Measurements from ENCODE around the gene TBC1D16.
A peak's percentile ranks its signal among the peaks of the same experiment; 100 is the strongest.

TBC1D16 gene

DNA sequence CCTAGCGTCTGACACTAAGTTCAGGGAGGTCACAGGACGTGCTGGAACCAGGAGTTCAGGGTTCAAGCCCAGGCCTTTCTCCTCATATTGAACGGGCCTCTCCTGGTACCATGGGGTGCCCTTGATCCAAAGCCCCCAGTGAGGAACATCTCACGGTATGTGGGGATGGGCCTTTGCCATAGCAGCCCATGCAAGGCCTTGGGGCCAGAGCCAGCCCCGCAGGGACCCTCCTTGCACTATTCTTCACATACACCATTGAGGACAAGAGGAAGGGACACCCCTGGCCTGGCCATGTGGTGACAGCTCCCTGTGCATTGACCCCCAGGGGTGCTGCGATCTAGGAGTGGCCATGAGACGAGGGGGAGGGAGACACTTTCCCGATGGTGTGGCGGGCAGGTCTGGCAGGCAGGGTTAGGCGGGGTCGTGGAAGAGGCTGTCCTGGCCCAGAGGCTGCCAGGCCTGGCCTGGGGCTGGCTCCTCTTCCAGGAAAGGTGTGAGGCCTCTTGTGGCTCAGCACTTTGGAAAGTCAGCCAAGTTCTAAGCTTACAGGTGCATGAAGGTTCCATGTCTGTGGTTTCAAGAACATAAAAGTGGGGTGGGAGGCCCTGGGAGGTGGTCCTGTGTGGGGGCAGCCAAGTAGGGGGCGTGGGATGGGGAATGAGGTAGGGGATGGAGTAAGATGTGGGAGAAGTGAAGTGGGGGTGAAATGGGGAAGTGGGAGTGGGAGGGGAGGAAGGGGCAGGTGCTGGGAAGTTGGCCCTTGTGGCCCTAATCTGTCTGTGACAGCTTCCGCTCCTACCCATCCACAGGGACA is 107.8 kb downstream of the TBC1D16 start:
- DNase-seq (ENCODE audit: low spot score) = no peak

DNA sequence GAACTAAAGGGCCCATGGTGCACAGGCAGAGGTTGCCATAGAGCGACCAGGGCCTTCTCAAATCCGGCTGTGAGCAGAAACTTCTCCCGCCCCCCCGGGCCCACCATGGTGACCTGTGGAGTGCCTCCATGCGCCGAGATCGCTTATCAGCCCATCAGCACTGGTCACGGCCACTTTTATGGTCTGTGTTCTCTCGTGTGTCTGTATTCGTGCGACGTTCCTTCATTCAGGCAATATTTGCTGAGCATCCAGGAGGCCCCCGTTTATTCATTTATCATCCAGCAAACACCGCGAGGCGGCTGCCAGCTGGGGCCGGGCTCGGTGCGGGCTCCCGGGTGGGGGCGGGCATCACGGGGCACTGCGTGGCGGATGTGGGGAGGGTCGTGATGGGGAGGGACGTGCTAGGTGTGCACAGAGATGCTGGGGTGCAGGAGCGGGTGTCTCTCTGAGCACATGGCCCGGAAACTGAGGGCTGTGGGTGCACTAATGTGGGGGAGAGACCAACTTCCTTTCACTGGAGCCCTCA is 108.5 kb downstream of the TBC1D16 start:
- no peak for DNase-seq (ENCODE audit: low spot score)

- DNase-seq (ENCODE audit: low spot score) = no peak
These were observed 109.0 kb downstream of the TBC1D16 start for GRCh38 chr17:79926605-79927135.

DNA sequence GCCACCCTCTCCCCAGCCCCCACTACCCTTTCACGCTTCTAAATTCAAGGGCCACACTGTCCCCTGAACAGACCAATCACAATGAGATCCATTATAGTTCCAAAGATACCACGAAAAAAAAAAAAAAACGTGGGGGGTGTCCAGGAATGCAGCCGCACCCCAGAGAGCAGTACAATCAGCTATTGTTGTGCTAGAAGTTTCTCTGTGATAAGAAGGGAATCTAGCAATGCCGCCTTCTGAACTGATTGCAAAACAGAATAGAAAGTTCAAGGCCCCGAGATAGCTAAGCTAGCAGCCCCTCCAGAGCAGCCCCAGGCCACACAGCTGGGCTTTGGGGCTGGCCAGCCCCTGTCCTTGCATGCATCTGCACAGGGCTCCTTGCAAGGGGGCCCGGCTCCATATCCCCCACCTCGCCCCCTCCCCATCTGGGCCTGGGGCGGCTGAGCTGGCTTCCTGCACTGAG is 109.5 kb downstream of the TBC1D16 start:
- DNase-seq (ENCODE audit: low spot score) = no peak

DNA sequence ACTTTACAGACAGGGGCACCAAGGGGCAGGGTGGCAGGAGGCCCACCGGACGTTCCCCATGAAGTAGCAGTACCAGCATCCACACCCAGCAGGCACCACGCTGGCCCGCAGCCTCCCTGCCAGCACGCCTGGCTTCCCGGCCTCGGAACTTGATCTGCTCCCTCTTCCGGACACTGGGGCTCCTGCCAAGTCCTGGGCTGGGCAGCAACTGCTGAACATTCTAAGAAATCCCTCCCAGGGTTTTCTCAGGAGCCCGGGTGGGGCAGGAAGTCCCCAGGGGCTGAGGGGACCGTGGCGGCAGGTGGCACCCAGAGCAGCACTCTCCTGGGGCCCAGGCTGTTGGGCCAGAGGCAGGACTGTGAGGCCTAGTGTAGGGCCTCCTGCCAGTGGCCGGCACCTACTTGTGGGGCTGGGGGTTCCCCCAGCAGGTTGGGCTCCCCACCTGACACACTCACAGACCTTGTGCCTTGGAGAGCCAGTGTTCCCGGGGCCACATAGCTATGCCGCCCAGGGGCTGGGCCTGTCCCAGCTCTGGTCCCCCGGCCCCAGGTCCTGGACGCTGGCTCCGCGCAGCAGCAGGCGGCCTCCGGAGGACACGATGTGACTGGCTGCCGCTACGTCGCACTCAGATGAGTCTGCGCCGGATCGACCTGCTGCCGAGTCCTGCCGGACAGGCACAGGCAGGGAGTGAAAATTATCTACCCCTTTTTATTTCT is 110.3 kb downstream of the TBC1D16 start:
- DNase-seq (ENCODE audit: low spot score) = peak; percentile 76

- no peak for DNase-seq (ENCODE audit: low spot score)
These were observed 111.1 kb downstream of the TBC1D16 start for GRCh38 chr17:79924639-79924976.

DNA sequence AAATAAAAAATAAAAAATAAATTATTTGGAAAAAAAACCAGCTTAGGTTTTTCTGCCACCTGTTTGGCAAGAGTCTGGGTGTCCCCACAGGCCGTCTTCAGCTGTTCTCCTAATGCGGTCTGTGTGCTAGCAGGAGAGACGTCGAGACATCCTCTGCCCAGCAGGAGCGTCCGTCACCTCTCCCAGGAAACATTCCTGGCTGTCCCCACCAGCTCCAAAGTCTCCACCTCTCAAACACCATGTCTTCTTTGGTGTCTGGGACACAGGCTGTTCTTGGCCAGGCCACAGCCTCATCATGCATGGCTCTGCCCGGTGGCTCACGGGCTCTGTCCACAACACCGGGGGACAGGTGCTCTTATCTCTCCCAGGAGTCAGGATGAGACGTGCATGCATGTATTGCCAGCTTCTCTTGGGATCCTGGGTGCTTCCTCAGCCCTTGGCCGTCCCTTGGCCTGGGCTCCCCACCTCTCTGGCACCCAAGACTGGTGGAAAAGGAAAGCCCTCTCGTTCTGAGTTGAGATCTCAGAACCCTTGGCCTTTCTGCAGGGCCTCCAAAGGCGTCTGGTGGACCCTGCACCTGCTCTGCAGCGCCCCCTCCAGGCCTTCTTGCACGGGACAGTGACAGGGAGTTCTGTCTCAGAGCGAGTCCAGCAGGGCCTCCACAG is 111.6 kb downstream of the TBC1D16 start:
- no peak for DNase-seq (ENCODE audit: low spot score)

- no peak for DNase-seq (ENCODE audit: low spot score)
These were observed 112.9 kb downstream of the TBC1D16 start for GRCh38 chr17:79922798-79923197.

DNA sequence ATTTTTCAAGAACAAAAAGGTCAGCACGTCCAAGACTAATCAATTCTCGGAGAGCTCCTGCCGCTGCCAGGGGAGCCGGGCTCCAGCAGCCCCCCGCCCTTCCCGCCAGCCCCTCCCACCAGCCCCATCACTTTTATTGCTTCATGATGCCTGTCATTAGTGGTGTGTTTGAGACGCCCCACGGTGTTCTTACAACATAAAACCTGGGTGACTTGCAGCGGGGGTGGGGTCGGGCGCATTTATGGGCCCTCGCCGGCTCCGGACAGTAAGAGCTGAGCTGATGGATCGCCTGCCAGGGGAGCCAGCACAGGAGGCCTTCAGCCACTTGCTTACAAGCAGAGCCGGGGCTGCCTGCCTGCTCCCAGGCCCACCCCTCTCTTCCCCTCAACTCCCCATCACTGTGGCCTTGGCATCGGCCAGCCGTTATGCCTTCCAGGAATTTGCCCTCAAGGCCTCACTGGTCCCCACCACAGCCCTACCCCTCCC is 113.5 kb downstream of the TBC1D16 start:
- DNase-seq (ENCODE audit: low spot score) = no peak

DNA sequence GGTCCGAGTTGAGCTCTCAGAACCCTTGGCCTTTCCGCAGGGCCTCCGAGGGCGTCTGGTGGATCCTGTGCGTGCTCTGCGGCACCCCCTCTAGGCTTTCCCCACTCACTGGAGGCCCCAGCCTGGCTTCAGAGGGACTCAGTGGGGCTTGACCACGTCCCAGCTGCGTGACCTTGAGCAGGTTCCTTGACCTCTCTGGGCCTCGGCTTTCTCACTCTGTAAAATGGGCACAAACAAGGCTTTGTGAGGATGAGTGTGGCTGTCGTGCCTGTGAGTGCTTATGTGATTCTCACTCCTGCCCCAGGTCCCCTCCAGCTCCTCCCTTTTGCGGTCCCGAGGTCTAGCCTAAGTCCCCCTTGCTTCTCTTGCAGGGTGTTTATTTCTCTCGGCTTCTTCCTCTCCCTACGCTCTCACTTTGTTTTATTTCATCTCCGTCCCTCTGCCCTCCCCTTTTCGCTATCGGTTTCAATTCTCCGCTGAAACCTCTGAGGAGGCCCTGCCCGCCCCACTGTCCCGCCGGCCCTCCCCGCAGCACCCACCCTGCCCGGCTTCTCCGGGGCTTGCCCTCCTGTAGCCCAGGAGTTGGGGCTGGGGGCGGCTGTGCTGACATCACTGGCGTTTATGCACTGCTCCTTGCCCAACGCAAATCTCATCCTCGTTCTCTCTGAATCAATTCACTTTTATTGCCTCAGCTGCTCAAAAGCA is 114.1 kb downstream of the TBC1D16 start:
- DNase-seq (ENCODE audit: low spot score) = no peak

GRCh38 chr17:79920751-79921410 is 114.8 kb downstream of the TBC1D16 start:
- DNase-seq (ENCODE audit: low spot score) = no peak

DNA sequence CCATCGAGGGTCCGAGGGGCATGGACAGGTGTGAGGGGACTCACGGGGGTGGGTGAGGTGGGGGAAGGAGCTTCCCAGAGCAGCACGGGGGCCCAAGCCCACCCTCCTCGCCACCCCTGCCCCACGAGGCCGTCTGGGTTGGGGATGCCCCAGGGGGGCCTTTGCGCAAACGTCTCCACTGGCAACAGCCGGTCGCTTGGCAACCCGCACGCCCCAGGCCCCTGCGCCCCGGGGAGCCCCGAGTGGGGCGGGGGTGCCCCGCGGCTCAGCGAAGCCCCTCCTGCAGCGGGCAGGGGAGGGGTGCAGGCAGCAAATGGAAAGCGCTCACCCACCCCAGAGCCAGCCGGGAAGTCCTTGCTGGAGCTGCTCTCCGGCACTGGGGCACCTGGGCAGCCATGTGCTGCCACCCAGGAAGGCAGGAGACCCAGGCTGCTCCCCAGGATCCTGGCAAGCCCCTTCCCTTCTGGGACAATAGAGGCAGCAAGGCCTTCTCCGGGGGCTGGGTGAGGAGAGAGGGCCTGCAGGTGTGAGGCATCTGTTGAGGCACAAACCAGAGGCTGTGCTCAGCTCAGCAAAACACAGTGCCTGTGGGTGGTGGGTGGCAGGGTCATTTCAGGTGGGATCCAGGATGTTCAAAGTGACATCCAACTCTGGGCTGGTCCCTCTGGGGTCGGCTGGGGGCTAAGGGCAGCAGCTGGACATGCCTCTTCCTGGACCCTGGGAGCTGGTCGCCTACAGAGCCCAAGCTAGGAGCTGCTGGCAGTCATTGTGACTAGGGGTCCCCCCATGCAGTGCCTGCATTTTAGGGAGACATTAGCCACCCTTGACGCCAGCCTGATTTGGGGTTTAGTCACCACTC is 115.6 kb downstream of the TBC1D16 start:
- no peak for DNase-seq (ENCODE audit: low spot score)

DNA sequence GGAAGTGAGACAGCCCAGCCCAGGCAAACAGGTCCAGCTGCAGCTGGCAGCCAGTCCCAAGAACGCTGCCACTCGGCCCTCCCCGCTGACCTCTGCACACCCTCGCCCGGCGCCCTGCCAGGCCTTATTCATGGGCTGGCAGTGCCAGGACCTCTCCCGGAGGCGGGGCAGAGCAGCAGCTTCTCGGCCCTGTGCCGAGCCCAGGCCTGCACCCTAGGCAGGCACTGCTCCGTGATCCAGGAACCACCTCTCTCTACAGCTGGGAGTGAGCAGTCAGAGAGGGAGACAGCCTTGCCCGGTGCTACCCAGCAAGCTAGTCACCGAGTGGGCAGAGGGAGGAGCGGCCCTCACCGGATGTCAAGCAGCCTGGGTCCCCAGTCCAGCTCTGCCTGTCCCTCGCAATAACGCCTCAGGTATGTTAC is 116.5 kb downstream of the TBC1D16 start:
- DNase-seq (ENCODE audit: low spot score) = no peak

- DNase-seq (ENCODE audit: low spot score) = no peak
These were observed 117.0 kb downstream of the TBC1D16 start for GRCh38 chr17:79918581-79919163.

GRCh38 chr17:79917902-79918484 is 117.7 kb downstream of the TBC1D16 start:
- DNase-seq (ENCODE audit: low spot score) = no peak

DNA sequence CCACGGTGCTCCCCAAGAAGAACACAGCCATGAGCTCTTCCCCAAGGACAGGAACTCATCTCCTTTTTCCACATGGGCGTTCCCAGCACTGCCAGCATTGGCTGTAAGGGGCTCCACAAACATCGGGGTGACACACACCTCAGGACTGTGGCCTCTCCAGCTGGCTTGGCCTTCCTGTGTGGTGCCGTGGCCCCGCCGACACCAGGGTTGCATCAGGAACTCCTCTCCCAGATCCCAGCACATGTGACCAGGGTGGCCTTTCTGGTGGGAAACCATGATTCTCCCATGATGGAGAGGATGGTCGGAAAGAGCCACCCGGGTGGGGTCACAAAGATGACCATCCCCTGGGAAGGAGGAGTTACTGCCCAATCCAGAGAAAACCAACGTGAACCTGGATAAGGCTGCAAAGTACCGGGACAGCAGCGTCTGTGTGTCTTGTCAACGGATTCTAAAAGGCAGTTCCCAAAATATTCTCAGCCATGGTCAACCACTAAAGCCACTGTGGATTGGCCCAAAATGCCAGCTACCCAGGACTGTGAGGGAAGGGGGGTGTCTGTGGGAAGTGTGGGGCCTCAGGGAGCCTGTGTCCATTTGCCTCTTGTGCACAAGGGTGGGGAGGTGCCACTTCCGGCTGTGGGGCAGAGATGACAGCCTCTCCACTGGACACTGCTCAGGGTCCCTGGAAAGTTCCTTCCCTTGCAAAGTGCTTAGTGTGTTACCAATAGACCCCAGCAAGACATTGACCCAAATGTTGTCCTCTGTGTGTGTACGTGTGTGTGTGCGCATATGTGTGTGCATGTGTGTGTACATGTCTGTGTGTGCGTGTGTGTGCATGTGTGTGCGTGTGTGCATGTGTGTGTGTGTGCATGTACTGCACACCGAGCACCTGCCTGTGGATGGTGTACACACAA is 118.4 kb downstream of the TBC1D16 start:
- no peak for DNase-seq (ENCODE audit: low spot score)

DNA sequence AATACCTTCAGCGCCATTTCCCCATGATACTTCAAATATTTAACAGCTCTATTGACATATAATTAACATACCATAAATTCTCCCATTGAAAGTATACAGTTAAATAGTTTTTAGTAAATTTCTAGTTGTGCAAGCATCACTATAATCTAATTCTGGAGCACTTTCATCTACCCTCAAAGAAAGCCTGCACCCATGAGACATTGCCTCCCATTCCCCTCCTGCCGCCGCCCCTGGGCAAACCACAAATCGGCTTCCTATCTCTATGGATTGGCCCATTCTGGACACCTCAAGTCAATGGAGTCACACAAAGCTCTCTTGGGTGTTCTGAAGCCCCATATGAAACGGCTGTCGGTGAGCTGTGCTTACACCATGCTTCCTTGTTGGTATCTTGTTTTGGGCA is 119.2 kb downstream of the TBC1D16 start:
- no peak for DNase-seq (ENCODE audit: low spot score)

GRCh38 chr17:79915850-79916430 is 119.7 kb downstream of the TBC1D16 start:
- DNase-seq (ENCODE audit: low spot score) = peak; percentile 71
